ENCODE results near the gene YWHAQ.
"Not testable (repeated sequence)": the region's sequence is repeated elsewhere in the genome, so short reads cannot be mapped to it uniquely, and the experiment has no call there.

YWHAQ gene

DNA sequence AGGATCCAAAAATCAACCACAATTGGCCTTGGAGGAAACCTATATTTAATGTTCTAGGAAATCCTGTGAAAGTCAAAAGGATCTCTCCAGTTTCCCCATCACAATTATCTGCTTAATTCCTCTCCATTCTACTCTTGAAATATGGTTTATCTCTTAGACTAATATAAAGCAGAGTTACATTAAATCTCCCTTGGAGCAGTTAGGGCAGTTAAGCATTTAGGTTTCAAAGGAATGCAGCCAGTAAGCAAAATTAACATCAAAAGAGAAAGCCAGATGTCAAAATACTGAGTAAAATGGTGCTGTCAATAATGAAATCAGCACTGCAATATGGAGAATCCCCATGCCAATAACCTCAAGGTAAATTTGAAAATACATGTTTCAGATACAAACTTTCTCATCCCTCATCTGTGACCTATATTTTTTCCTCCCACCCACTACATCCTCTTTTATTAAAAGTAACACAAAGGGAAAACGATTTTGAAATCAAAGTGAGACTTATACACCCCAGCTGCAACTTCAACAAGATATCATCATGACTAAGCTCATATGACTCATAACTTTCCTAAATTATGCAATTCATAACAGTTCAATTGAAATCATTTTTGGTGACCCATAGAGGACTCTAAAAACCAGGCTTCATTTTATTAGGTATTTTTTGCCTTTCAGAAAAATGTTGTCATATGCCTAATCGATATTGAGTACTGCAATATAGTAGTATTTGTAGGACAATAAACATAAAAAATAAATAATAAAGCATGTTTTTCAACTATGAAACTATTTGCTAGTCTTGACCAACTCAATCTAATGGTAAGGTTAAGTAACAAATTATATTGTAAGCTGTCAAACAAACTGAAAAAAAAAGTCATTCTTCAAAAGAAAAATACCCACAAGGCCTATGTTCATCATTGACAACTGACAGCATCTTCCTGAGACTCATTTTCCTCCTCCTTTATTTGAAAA is 78.3 kb downstream of the YWHAQ start:
- peak; percentile 88 for DNase-seq (ENCODE audit: low read depth)

DNA sequence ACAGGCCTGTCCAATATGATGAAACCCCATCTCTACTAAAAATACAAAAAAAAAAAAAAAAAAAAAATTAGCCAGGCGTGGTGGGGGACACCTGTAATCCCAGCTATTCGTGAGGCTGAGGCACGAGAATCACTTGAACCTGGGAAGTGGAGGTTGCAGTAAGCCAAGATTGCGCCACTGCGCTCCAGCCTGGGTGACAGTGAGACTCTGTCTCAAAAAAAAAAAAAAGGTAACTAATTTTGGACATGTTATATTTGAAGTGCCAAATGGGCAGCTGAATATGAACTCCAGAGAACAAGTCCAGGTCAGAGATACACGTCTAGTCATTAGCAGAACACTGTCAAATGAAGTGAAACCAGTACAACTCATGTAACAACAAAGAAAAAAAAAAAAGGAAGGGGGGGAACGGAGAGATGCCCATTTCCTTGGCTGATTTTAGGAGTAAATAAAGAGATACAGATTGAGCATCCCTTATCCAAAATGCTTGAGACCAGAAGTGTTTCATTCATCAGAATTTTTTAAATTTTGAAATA is 79.9 kb downstream of the YWHAQ start:
- not testable (repeated sequence) for DNase-seq (ENCODE audit: low read depth)

DNA sequence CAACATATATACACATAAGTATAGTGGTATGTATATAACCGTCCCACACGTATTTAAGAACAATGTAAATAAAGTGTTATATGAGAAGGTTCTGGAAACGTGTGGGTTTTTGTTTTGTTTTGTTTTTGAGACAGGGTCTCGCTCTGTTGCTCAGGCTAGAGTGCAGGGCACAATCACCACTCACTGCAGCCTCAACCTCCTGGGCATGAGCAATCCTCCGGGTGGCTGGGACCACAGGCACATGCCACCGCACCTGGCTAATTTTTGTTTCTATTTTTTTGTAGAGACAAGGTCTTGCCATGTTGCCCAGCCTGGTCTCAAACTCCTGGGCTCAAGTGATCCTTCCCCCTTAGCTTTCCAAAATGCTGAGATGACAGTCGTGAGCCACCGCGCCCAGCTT is 81.4 kb downstream of the YWHAQ start:
- no peak for DNase-seq (ENCODE audit: low read depth)

DNA sequence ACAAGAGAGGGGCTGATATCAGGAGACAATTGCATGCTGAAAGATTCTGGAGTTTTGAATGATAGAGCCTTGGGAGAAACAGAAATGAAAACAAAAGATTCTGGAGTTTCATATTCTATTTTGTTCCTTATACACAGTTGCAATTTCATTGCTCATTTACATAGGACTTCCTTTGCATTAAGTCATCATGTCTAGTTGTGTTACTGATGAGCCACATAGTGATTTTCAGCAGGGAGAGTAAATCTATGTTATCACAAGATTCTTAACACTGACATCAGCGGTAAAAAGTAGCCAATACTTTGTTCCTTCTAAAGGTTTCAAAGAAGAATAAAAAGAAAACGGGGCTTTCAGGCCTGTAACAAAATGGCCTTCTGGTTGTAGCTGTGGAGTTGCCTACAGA is 82.3 kb downstream of the YWHAQ start:
- no peak for DNase-seq (ENCODE audit: low read depth)

DNA sequence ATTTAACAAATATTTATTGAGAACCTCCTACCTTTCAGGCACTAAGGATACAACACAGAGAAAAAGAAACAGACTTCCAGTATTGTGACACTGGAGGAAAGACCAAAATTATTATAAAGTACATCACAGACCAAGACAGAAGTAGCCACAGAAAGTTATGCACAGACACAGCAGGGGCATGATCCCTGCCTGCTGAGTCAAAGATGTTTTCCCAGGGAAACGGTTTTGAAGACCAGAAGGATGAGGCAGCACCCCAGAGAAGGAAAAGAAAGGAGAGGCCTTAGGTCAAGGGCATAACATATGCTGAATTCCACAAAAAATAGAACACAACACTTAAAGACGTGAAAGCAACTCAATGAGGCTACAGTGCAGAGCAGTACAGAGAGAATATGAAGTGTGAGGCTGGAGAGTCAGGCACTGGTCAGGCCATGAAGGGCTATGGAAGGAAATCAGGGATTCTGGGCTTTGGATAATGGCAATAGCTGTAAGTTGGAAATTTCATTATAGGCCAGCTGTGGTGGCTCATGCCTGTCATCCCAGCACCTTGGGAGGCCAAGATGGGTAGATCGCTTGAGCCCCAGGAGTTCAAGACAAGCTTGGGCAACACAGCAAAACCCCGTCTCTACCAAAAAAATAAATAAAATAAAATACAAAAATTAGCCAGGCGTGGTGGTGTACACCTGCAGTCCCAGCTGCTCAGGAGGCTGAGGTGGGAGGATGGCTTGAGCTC is 83.4 kb downstream of the YWHAQ start:
- no peak for DNase-seq (ENCODE audit: low read depth)

DNA sequence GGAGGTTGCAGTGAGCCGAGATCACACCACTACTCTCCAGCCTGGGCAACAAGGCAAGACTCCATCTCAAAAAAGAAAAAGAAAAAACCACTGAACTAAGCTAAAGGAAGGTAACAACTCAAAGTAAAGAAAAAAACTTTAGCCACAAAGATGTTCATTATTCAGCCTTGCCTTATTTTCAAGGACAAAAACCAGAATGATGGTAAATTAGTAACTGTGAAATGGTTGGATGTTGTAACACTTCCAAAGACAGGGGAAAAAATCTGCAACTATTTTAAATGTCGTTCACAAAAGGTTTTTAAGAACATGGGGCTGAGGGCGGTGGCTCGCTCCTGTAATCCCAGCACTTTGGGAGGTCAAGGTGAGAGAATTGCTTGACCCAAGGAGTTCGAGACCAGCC is 85.3 kb downstream of the YWHAQ start:
- DNase-seq (ENCODE audit: low read depth): no peak

DNA sequence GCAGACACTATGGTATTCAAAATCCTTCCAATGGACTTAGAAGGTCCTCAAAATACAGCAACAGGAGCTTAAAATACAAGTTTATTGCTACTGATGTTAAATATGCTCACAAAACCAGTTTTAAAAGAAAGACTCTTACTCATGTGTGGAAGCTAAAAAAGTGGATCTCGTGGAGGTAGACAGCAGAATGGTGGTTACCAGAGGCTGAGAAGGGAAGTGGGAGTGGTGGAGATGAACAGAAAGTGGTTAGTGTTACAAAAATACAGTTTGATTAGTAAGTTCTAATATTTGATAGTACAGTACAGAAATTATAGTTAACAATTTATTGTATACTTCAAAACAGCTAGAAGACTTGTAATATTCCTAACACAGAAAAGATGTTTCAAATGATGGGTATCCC is 87.2 kb downstream of the YWHAQ start:
- DNase-seq (ENCODE audit: low read depth): no peak

DNA sequence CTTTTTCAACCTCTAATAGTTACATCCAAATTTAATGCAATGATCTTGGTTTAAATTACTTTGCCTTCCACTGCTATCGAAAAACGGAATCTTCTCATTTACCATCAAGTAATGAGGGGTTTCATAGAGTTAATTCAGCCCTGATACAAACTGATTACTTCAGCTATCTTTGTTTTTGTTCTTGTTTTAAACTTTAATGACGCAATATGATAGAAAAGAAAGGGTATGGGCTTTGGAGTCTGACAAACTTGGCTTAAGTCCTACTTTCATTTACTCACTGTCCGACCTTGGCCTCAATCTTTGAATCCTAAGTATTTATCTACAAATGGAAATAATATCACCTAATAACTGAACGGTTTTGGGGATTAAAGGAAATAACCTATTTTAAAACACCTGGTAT is 91.3 kb downstream of the YWHAQ start:
- no peak for DNase-seq (ENCODE audit: low read depth)

DNA sequence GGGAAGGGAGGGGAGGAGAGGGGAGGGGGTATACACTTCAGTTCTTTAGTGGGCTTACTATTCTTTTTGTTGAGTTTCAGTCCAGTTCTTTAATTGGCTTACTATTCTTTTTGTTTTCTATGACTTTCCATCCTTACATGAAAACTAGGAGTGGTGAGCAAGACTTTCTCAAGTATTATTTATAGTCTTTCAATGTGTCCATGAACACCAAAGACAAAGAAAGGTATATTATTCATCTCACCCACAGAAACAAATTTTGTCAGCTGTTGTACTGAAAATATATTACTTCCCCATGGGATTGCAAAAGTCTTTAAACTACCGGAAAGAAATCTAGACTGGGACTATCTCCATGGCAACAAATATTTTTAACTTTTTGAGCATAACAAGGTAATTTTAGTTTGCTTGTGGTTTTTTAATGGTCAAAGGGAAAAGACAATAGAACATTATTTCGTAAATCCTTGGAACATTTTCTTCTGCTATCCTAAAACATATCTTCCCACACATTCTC is 92.7 kb downstream of the YWHAQ start:
- DNase-seq (ENCODE audit: low read depth): peak; percentile 93

DNA sequence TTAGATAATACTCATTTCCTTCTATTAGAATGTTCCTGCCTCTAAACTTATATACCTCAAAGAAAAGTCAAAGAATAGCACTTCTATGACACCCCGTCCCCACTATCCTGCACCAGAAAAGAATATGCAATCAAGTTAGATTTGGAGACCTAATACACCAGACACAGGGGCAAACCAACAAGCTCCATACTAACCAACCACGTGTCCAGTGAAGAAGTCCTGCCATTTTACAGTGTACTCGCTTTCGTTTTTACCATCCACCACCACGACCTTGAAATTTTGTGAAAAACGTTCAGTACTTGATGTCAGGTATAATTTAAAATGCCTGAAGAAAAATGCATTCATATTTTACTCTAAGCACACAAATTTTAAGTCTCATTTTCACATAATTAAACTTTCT is 94.3 kb downstream of the YWHAQ start:
- no peak for DNase-seq (ENCODE audit: low read depth)

DNA sequence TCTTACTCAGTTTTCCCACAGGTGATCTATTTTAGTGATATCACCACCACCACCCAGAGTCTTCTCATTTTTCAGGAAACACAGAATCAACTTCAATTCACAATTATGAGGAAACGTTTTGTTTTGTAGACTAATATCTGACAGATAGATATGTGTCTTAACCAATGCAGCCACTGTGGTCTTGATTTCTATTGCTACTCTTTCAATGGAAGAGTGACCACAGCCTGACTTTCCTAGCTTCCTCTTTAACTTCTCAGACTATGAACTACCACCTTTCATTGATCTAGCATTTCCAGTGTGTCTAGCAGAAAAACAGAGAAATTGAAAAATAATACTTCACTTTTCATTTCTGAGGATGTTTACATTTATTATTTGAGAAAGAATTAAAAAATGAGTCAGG is 95.6 kb downstream of the YWHAQ start:
- no peak for DNase-seq (ENCODE audit: low read depth)
